HFF-Myc (cell line): Measurements from ENCODE around the gene SDK2.

ENCODE experiments used
- DNase-seq: peaks from one replicate; pipeline ENCODE4 v3.0.0-alpha.2; 2011; ENCODE audit warnings: low read depth; ENCODE audit errors: extremely low read depth
- H3K4me3 ChIP-seq: replicated peaks from 2 replicates; pipeline ENCODE4 v1.5.1; 2011; ENCODE audit warnings: low read depth, mild to moderate bottlenecking, control low read depth, low read length
- CTCF ChIP-seq: IDR thresholded peaks from 2 replicates; pipeline ENCODE4 v1.5.1; 2012; ENCODE audit warnings: mild to moderate bottlenecking, low read depth, low read length, control low read depth; ENCODE audit errors: missing control alignments

SDK2 gene

GRCh38 chr17:73340093-73340596 lies 304.1 kb downstream of the SDK2 start:
- H3K4me3 ChIP-seq, result no peak overlapping the region
- peak; percentile 87 for DNase-seq
- peak; percentile 60 for TF ChIP-seq CTCF

- H3K4me3 ChIP-seq, result no peak overlapping the region
- DNase-seq, result no peak
- no peak for TF ChIP-seq CTCF
These were observed 305.6 kb downstream of the SDK2 start for GRCh38 chr17:73338566-73339197.

GRCh38 chr17:73338050-73338521 lies 306.2 kb downstream of the SDK2 start:
- TF ChIP-seq CTCF, result no peak
- DNase-seq, result no peak
- H3K4me3 ChIP-seq, result no peak overlapping the region

- TF ChIP-seq CTCF, result no peak
- DNase-seq, result no peak
These were observed 306.9 kb downstream of the SDK2 start for GRCh38 chr17:73337330-73337710.

GRCh38 chr17:73336408-73337329 lies 307.6 kb downstream of the SDK2 start:
- DNase-seq, result no peak
- no peak for TF ChIP-seq CTCF
- no peak overlapping the region for H3K4me3 ChIP-seq

More at GRCh38 chr17:73337330-73337710, 306.9 kb downstream of the SDK2 start:
- H3K4me3 ChIP-seq, result no peak overlapping the region

- no peak for TF ChIP-seq CTCF
- no peak for DNase-seq
- no peak overlapping the region for H3K4me3 ChIP-seq
These were observed 308.4 kb downstream of the SDK2 start for GRCh38 chr17:73335591-73336407.
